Naive thymus-derived CD4-positive, alpha-beta T cell (primary cell): Measurements from ENCODE around the gene SCGB3A2. TPM values are rescaled to one million over a fixed set of nuclear protein-coding genes. Genes with fewer than 3 reads are reported as not detected.

Experiments used
- ATAC-seq: fragments of 150-1000 bp; cut with Tn5 transposase; 2 replicates; pipeline ENCODE4 v1.10.0; 2021; ENCODE audit warnings: mild to moderate bottlenecking, moderate library complexity
- CTCF ChIA-PET: fragments of 350-600 bp; sonication (Branson Sonifier 250); formaldehyde crosslinking; loops from one replicate; lab custom pipeline; 2021; ENCODE audit warnings: antibody characterized with exemption; lab: Charles Lee
- POLR2A ChIA-PET: fragments of 350-600 bp; sonication (Branson Sonifier 250); formaldehyde crosslinking; loops from one replicate; lab custom pipeline; 2021; ENCODE audit warnings: antibody characterized with exemption, inconsistent platforms; lab: Charles Lee
- DNase-seq, 9 donors: peaks; one replicate each; pipeline versions ENCODE4 v3.0.0 to v3.0.0-alpha.2; 2020 to 2022; ENCODE audit warnings: mixed read lengths in 1 of 9
- H3K27ac ChIP-seq: one replicate; pipeline ENCODE4 v1.7.0; 2013; ENCODE audit warnings: mild to moderate bottlenecking, low read depth, low read length, moderate library complexity
- H3K27me3 ChIP-seq, 2 donors: one replicate each; pipeline ENCODE4 v1.7.0; 2013; ENCODE audit warnings: low read length in 2 of 2, mild to moderate bottlenecking in 2 of 2, moderate library complexity in 2 of 2; ENCODE audit not compliant: control insufficient read depth in 2 of 2, insufficient read depth in 2 of 2
- H3K36me3 ChIP-seq, 3 experiments: 1 replicate in 2 of 3; 2 replicates in 1 of 3; pipeline ENCODE4 v1.7.0; 2013; ENCODE audit warnings: low read length in 3 of 3, mild to moderate bottlenecking in 3 of 3, moderate library complexity in 1 of 3; ENCODE audit not compliant: insufficient read depth in 3 of 3, control insufficient read depth in 2 of 3
- H3K4me1 ChIP-seq, 2 donors: one replicate each; pipeline ENCODE4 v1.7.0; 2013; ENCODE audit warnings: low read length in 2 of 2, mild to moderate bottlenecking in 2 of 2, moderate library complexity in 1 of 2; ENCODE audit not compliant: control insufficient read depth in 2 of 2, insufficient read depth in 2 of 2
- H3K4me3 ChIP-seq: 2 replicates; pipeline ENCODE4 v1.7.0; 2013; ENCODE audit warnings: mild to moderate bottlenecking, low read length
- H3K9me3 ChIP-seq, 3 experiments: 1 replicate in 2 of 3; 2 replicates in 1 of 3; pipeline ENCODE4 v1.7.0; 2013; ENCODE audit warnings: low read length in 3 of 3; ENCODE audit not compliant: control insufficient read depth in 2 of 3
- H3K27ac Mint-ChIP-seq, 9 donors: one replicate each; pipeline ENCODE4 v1.8.0; 2020 to 2022; ENCODE audit warnings: mixed read lengths in 9 of 9, mild to moderate bottlenecking in 8 of 9, moderate library complexity in 5 of 9, inconsistent platforms in 2 of 9
- H3K27me3 Mint-ChIP-seq, 5 donors: one replicate each; pipeline ENCODE4 v1.8.0; 2021 to 2022; ENCODE audit warnings: mixed read lengths in 5 of 5, mild to moderate bottlenecking in 1 of 5
- H3K36me3 Mint-ChIP-seq, 5 donors: one replicate each; pipeline ENCODE4 v1.8.0; 2020 to 2022; ENCODE audit warnings: mixed read lengths in 5 of 5, mild to moderate bottlenecking in 3 of 5, inconsistent platforms in 1 of 5
- H3K4me1 Mint-ChIP-seq, 7 donors: one replicate each; pipeline ENCODE4 v1.8.0; 2020 to 2022; ENCODE audit warnings: mixed read lengths in 7 of 7, mild to moderate bottlenecking in 3 of 7, inconsistent platforms in 1 of 7
- H3K4me3 Mint-ChIP-seq, 10 donors: one replicate each; pipeline ENCODE4 v1.8.0; 2020 to 2022; ENCODE audit warnings: mild to moderate bottlenecking in 10 of 10, mixed read lengths in 10 of 10, moderate library complexity in 6 of 10, inconsistent platforms in 2 of 10
- H3K9me3 Mint-ChIP-seq, 11 donors: one replicate each; pipeline ENCODE4 v1.8.0; 2020 to 2022; ENCODE audit warnings: mixed read lengths in 11 of 11, mild to moderate bottlenecking in 4 of 11, inconsistent platforms in 1 of 11, moderate library complexity in 1 of 11
- intact Hi-C, 2 donors: fragments of 100-400 bp; cut with micrococcal nuclease; formaldehyde crosslinking; loops; one replicate each; pipeline ENCODE4 v1.15.1; 2023
- polyA plus RNA-seq, 2 donors: library from polyadenylated mRNA; unstranded; fragments of 300-500 nt; fragmentation: Illumina TruSeq; gene quantifications; one replicate each; pipeline ENCODE4 v1.2.3, GENCODE V29; 2021
- total RNA-seq, 6 experiments: library from RNA in 5 of 6; stranded (reverse) in 5 of 6; gene quantifications; 1 replicate in 5 of 6; 2 replicates in 1 of 6; pipeline ENCODE4 v1.2.3 and lab custom pipeline; 2021 to 2026

Gene SCGB3A2
- total and polyA plus RNA-seq, 7 experiments from 2014 or later = not detected

DNA sequence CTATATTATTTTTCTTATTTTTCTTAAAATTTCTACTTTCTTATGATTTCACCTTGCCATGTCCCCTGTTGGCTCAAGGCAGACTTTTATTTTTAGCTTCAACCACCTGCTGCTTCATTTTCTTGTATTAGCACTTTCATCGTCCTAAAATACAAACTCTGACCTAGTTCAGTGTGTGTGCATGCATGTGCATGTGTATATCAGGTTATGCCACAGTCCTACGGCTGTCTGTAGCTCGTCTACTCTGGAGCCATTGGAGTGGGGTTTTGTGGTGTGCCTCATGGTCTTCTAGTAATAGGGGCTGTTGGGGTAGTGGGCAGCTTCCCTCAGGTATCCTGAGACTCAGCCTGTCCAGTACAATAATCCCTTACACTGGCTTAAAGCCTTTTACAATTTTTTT is 33.7 kb upstream of the SCGB3A2 start:
- H3K4me1 Mint-ChIP-seq = no peaks in the 10 kb centered on the region
- H3K27me3 ChIP-seq = no peaks in the 10 kb centered on the region
- no peak overlapping the region for H3K4me3 ChIP-seq
- no peaks in the 10 kb centered on the region for H3K9me3 ChIP-seq
- ChIA-PET CTCF (interaction anchor here (0.5 kb wide), 1 partner anchor 1118 kb away, joined by 3 read pairs; no protein-coding TSS in a partner anchor), POLR2A (no interaction called here)
- H3K36me3 ChIP-seq = no peaks in the 10 kb centered on the region
- DNase-seq (no peak), ATAC-seq (no peak)
- H3K36me3 Mint-ChIP-seq = no peaks in the 10 kb centered on the region
- H3K9me3 Mint-ChIP-seq = peaks cover 0 to 3% (median 0%) of the 10 kb centered on the region in 11 donors
- H3K27me3 Mint-ChIP-seq = peaks cover 0 to 18% (median 10%) of the 10 kb centered on the region in 5 donors
- H3K27ac ChIP-seq = no peak overlapping the region
- H3K4me1 ChIP-seq = no peaks in the 10 kb centered on the region
- no peak overlapping the region for H3K27ac Mint-ChIP-seq
- H3K4me3 Mint-ChIP-seq = no peak overlapping the region
- intact Hi-C loops = no loop called here

DNA sequence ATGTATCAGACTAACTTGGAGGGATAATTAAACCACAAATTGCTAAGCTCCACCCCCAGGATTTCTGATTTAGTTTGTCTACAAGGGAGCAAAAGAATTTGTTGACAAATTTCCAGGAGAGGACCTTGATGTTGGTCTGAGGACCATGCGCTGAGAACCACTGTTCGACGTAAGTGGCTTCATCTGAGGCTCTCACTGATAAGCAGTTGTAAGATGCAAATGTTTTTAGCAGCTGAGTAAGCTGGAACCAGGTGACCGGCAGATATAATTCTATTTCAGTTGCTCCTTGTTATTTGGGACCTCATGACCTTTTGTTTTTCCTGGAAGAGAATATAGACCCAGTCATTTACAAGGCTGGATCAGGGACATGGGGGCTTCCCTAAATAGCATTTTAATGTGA is 32.9 kb upstream of the SCGB3A2 start:
- DNase-seq (no peak), ATAC-seq (no peak)
- H3K9me3 ChIP-seq = no peaks in the 10 kb centered on the region
- H3K36me3 Mint-ChIP-seq = no peaks in the 10 kb centered on the region
- H3K9me3 Mint-ChIP-seq = peaks cover 0 to 3% (median 0%) of the 10 kb centered on the region in 11 donors
- H3K27me3 Mint-ChIP-seq = peaks cover 0 to 18% (median 10%) of the 10 kb centered on the region in 5 donors
- no peaks in the 10 kb centered on the region for H3K4me1 Mint-ChIP-seq
- intact Hi-C loops = no loop called here
- H3K4me3 ChIP-seq = no peak overlapping the region
- H3K4me3 Mint-ChIP-seq = no peak overlapping the region
- H3K27me3 ChIP-seq = no peaks in the 10 kb centered on the region
- H3K4me1 ChIP-seq = no peaks in the 10 kb centered on the region
- H3K27ac ChIP-seq = no peak overlapping the region
- ChIA-PET CTCF (interaction anchor here (0.5 kb wide), 1 partner anchor 1119 kb away, joined by 3 read pairs; no protein-coding TSS in a partner anchor), POLR2A (no interaction called here)
- H3K36me3 ChIP-seq = no peaks in the 10 kb centered on the region
- H3K27ac Mint-ChIP-seq = no peak overlapping the region

DNA sequence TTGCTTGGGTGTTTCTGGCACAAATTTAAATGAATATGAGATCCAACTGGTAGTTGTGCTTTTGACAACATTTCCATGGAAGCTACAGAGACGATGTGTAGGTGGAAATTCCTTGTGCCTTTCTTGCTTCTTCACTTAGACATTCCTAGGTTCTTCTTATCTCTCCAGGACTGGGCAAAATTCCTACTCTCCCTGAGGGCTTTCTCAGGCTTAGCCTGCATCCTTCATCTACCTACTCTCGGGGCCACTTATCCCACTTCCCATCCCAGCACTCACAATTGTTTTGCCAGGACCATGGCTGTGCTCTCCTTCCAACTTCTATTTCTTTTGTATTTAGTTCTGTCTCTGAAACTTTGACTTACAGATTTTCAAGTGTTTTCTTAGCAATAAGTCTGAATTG is 29.3 kb upstream of the SCGB3A2 start:
- no peak overlapping the region for H3K4me3 ChIP-seq
- H3K4me3 Mint-ChIP-seq = no peak overlapping the region
- CTCF ChIA-PET = no interaction called here
- intact Hi-C loops = no loop called here
- H3K27me3 ChIP-seq = no peaks in the 10 kb centered on the region
- H3K36me3 Mint-ChIP-seq = no peaks in the 10 kb centered on the region
- H3K9me3 ChIP-seq = no peaks in the 10 kb centered on the region
- peaks cover 5 to 10% (median 8%) of the 10 kb centered on the region in 5 donors for H3K27me3 Mint-ChIP-seq
- no peak overlapping the region for H3K27ac Mint-ChIP-seq
- DNase-seq (no peak), ATAC-seq (no peak)
- no peaks in the 10 kb centered on the region for H3K36me3 ChIP-seq
- POLR2A ChIA-PET = no interaction called here
- H3K4me1 Mint-ChIP-seq = peaks cover 0 to 3% (median 0%) of the 10 kb centered on the region in 7 donors
- H3K9me3 Mint-ChIP-seq = peaks cover 0 to 3% (median 0%) of the 10 kb centered on the region in 11 donors
- H3K4me1 ChIP-seq = no peaks in the 10 kb centered on the region
- H3K27ac ChIP-seq = no peak overlapping the region

DNA sequence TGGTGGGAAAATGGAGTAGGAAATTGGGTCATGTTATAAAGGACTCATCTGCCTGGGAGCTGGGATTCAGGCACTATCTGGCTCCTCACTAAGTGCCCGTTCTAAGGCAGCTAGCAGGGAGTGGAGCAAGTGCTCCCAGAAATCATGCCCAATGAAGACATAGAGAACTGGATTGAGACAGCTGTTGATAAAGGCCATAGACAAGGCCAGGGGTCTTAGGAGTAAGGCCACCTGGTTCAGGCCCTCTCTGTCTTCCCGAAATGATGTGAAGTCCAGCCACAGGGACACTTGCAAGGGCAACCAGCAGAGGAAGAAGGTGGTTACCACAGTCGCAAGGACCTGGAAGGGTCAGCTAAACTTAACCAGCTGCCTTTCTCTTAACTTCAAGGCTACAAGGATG is 26.9 kb upstream of the SCGB3A2 start:
- POLR2A ChIA-PET = no interaction called here
- CTCF ChIA-PET = no interaction called here

DNA sequence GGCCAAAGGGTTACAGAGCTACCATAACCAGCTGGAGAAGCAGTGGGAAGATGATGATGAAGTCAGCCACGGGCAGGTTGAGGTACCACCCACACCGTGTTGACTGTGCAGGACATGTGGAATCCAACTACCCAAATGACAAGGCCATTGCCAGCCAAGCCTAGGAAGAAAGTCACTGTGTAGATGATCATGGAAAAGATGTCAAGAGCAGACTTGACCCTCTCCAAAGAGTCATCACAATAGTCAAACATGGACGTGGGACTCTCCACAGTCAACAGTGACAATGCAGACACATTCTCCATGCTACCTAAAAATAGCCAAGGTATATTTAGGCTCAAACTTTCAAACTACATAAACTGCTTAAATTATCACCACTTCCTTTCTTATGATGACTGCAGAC is 26.1 kb upstream of the SCGB3A2 start:
- Histone ChIP-seq H3K36me3 (no peaks in the 10 kb centered on the region), H3K27ac (no peak overlapping the region), H3K4me3 (no peak overlapping the region), H3K4me1 (no peaks in the 10 kb centered on the region), H3K9me3 (no peaks in the 10 kb centered on the region), H3K27me3 (peaks cover 0 to 3% of the 10 kb centered on the region in 2 donors)
- no peak for DNase-seq
- POLR2A ChIA-PET = no interaction called here
- Mint-ChIP-seq H3K4me3 (no peak overlapping the region), H3K27ac (no peak overlapping the region), H3K9me3 (peaks cover 0 to 3% (median 0%) of the 10 kb centered on the region in 11 donors), H3K27me3 (peaks cover 5 to 19% (median 10%) of the 10 kb centered on the region in 5 donors), H3K4me1 (peaks cover 0 to 3% (median 0%) of the 10 kb centered on the region in 7 donors), H3K36me3 (no peaks in the 10 kb centered on the region)
- intact Hi-C loops = no loop called here
- CTCF ChIA-PET = no interaction called here
- ATAC-seq = no peak

More for the DNA sequence above, 26.9 kb upstream of the SCGB3A2 start:
- Mint-ChIP-seq H3K36me3 (no peaks in the 10 kb centered on the region), H3K9me3 (peaks cover 0 to 3% (median 0%) of the 10 kb centered on the region in 11 donors), H3K27ac (no peak overlapping the region), H3K27me3 (peaks cover 5 to 19% (median 9%) of the 10 kb centered on the region in 5 donors), H3K4me1 (peaks cover 0 to 3% (median 0%) of the 10 kb centered on the region in 7 donors), H3K4me3 (no peak overlapping the region)
- no peaks in the 10 kb centered on the region for H3K9me3 ChIP-seq
- no peak overlapping the region for H3K27ac ChIP-seq
- H3K27me3 ChIP-seq = no peaks in the 10 kb centered on the region
- H3K36me3 ChIP-seq = no peaks in the 10 kb centered on the region
- H3K4me1 ChIP-seq = no peaks in the 10 kb centered on the region
- ATAC-seq = no peak
- DNase-seq = no peak
- no peak overlapping the region for H3K4me3 ChIP-seq
- intact Hi-C loops = no loop called here

DNA sequence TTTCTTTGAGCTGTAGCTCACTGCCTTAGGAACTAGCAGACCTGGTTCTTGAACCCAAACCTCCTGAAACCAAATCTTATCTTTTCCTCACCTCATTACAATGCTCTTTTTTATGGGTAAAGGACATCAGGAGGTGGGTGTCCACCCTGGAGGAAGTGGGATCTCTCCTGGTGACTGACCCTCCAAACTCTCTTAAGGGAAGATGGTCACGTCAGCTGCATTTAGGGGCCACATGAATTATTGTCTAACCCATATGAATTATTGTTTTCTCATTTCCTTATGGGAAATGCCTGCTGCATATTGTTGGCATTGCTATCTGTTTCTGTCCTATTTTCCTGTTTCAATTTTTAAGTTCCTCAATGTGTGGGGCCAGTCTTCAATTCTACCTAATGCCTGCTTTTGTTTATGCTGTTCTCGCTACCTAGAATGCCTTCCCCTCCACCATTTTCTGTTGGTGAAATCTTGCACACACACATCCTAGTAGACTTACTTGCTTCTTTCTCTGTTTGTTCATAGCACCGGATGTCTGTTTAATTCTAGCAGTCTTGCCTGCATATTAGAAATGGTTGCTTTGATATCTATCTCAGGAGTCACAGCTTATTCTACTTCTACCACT is 25.0 kb upstream of the SCGB3A2 start:
- intact Hi-C loops = no loop called here
- DNase-seq (no peak), ATAC-seq (no peak)
- Mint-ChIP-seq H3K4me1 (peaks cover 0 to 5% (median 0%) of the 10 kb centered on the region in 7 donors), H3K4me3 (no peak overlapping the region), H3K36me3 (no peaks in the 10 kb centered on the region), H3K9me3 (peaks cover 0 to 3% (median 0%) of the 10 kb centered on the region in 11 donors), H3K27me3 (peaks cover 5 to 20% (median 9%) of the 10 kb centered on the region in 5 donors), H3K27ac (no peak overlapping the region)
- Histone ChIP-seq H3K4me1 (no peaks in the 10 kb centered on the region), H3K9me3 (no peaks in the 10 kb centered on the region), H3K36me3 (no peaks in the 10 kb centered on the region), H3K27me3 (peaks cover 0 to 3% of the 10 kb centered on the region in 2 donors), H3K4me3 (no peak overlapping the region), H3K27ac (no peak overlapping the region)
- CTCF ChIA-PET = interaction anchor here (0.7 kb wide), 1 partner anchor 122 kb away, joined by 3 read pairs; no protein-coding TSS in a partner anchor
- POLR2A ChIA-PET = no interaction called here

DNA sequence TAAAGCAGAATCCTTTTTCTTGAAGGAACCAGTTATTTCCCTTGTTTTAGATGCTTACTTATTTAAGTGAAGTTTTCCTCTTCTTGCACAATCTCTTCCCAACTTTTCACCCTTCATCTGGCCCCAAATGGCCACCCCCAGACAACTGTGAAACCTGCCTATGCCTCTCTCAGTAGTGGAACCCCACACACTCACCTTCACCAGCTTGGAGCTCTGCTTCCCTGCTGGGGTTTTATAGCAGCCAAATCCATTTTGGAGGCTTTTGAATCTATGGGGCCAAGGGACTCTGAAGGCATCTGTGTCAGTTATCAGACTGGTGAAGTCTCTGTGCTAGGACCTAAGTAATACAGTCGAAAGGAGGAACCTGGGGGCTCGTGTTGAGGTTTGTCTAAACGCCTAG is 24.2 kb upstream of the SCGB3A2 start:
- CTCF ChIA-PET = no interaction called here

More for the DNA sequence above, 24.2 kb upstream of the SCGB3A2 start:
- Histone ChIP-seq H3K36me3 (no peaks in the 10 kb centered on the region), H3K9me3 (no peaks in the 10 kb centered on the region), H3K4me1 (no peaks in the 10 kb centered on the region), H3K27ac (no peak overlapping the region), H3K4me3 (no peak overlapping the region), H3K27me3 (peaks cover 0 to 3% of the 10 kb centered on the region in 2 donors)
- POLR2A ChIA-PET = no interaction called here
- Mint-ChIP-seq H3K4me1 (peaks cover 0 to 5% (median 0%) of the 10 kb centered on the region in 7 donors), H3K9me3 (peaks cover 0 to 3% (median 0%) of the 10 kb centered on the region in 11 donors), H3K36me3 (no peaks in the 10 kb centered on the region), H3K4me3 (no peak overlapping the region), H3K27me3 (peaks cover 5 to 23% (median 9%) of the 10 kb centered on the region in 5 donors), H3K27ac (no peak overlapping the region)
- ATAC-seq (no peak), DNase-seq (no peak)
- intact Hi-C loops = no loop called here
